IPS DF 4.7 (cell line): ENCODE results near the gene LIMK2.
"Not testable (repeated sequence)": the region's sequence is repeated elsewhere in the genome, so short reads cannot be mapped to it uniquely, and the experiment has no call there.

ENCODE experiments used
- DNase-seq: peaks from one replicate; pipeline ENCODE4 v3.0.0-alpha.2; 2013; ENCODE audit warnings: low spot score; ENCODE audit errors: extremely low read depth

Gene LIMK2

DNA sequence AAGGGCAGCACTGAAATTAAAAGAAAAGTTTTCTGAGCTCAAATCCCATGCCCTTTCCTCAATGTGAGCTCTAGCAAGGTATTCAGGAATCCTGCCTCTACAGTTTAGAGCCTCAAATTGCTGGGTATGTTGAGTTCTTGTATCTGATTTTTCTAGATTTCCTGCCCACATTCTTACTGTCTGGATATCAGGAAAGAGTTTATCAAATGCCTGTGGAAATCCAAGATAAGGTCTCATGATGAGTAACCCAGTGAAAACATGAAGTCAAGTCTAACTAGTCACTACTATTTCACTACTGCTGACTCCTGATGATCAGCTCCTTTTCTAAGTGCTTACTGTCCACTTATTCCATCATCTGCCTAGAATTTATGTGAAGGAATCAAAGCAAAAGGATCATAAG is 29.8 kb downstream of the LIMK2 start:
- no peak for DNase-seq

GRCh38 chr22:31243339-31244045 is 31.4 kb downstream of the LIMK2 start:
- no peak for DNase-seq

DNA sequence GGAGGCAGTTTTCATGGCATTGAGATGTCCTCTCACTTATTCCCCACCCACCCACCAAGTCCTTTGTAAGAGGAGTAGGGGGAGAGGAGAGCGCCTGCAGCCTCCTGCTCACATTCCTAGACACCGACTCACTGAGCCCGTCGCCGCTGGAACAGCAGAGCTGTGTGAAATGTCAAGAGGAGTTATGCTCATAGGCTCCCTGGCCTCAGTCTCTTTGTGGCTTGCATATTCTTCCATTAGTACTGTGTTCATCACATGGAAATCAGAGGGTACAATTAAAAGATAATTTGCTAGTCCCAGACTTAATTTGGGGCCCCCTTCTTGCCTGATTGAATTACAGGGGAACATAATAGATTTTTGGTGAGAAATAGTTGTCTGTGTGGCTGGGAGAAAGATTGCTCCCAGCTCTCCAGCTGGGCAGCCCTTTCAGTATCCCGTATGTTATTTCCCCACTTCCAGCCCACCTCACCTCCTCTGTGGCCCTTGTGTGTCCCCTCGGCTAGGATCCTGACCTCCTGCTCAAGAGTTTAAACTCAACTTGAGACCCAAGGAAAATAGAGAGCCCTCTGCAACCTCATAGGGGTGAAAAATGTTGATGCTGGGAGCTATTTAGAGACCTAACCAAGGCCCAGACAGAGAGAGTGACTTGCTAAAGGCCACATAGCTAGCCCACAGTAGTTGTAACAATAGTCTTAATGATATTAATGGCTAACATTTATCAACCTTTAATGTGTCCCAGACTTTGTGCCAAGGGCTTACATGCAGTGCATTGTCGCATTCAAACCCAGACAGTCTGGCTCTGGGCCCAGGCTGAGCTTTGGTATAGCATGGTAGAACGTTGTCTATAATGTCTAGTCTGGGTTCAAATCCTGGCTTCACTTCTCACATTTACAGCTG is 32.2 kb downstream of the LIMK2 start:
- DNase-seq: no peak

- DNase-seq: no peak
These were observed 32.9 kb downstream of the LIMK2 start for GRCh38 chr22:31244943-31245451.

DNA sequence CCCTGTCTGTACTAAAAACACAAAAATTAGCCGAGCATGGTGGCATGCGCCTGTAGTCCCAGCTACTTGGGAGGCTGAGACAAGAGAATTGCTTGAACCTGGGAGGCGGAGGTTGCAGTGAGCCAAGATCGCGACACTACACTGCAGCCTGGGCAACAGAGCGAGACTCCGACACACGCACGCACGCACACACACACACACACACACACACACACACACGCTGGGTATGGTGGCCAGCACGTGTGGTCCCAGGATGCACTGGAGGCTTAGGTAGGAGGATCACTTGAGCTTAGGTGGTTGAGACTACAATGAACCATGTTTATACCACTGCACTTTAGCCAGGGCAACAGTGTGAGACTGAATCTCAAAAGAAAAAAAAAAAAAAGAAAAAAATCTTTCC is 33.9 kb downstream of the LIMK2 start:
- DNase-seq: not testable (repeated sequence)

DNA sequence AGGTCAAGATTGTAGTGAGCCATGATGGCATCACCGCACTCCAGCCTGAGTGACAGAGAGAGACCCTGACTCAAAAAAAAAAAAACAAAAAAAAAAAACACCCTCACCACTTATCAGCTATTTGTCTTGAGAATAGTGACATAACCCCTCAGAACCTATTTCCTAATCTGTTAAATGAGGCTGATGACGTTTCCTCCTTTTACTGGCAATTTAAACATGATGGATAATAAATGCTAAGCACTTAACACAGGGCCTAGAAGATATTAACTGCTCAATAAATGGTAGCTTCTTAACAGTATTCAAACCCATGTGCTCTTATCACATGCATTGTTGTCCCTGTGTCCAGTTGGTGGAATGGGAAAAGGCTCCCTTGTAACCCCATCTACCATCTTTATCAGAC is 34.6 kb downstream of the LIMK2 start:
- DNase-seq: no peak

DNA sequence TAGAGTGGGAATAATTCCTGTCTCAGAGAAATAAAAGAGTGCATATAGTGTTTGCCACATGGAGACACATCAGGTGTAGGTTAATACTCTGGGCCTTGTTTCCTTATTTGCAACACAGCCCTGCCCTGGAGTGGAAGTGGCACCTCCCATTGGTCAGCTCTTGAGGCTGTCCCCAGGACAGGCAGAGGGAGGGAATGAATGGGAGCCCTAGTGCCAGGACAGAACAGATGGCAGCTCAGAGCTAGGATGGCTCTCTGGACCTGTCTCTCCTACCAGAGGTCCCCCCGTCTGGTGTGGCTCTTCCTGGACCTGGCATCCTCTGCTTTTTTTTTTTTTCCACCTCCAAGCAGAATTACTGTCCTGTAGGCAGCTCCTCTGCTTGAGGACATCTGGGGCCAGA is 35.6 kb downstream of the LIMK2 start:
- no peak for DNase-seq

DNA sequence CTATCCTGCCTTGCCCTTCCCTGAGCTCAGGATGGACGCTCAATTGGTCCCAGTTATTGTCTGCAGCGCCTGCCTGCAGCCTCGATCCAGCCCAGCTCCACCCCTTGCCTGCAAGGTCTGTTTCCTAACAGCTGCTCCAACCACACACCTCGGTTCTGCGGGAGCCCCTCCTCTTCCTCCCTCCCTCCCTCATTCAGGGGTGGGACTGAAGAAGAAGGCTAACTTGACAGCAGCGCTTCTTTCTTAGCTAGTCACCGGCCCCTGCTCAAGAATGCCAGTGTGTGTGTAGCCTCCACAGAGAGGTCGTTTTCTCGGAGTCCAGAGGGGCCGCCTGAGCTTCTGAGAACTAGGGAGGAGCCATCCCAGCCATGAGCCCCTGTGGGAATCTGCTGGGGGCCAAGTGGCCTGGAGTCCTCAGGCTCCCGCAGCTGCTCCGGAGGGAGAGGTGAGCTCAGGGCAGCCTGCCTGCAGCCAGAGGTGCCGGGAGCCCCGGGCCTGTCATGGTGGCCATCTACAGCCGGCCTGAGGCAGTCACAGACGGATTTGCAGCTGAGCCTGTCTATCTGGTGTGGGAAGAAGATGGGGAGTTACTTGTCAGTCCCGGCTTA is 36.1 kb downstream of the LIMK2 start:
- DNase-seq: no peak

GRCh38 chr22:31248965-31249958 is 37.2 kb downstream of the LIMK2 start:
- DNase-seq: no peak

GRCh38 chr22:31250740-31251600 is 38.9 kb downstream of the LIMK2 start:
- no peak for DNase-seq

GRCh38 chr22:31253949-31254348 is 41.9 kb downstream of the LIMK2 start:
- DNase-seq: no peak

- DNase-seq: no peak
These were observed 47.8 kb downstream of the LIMK2 start for GRCh38 chr22:31259798-31260473.

- no peak for DNase-seq
These were observed 48.4 kb downstream of the LIMK2 start for GRCh38 chr22:31260474-31260856.

DNA sequence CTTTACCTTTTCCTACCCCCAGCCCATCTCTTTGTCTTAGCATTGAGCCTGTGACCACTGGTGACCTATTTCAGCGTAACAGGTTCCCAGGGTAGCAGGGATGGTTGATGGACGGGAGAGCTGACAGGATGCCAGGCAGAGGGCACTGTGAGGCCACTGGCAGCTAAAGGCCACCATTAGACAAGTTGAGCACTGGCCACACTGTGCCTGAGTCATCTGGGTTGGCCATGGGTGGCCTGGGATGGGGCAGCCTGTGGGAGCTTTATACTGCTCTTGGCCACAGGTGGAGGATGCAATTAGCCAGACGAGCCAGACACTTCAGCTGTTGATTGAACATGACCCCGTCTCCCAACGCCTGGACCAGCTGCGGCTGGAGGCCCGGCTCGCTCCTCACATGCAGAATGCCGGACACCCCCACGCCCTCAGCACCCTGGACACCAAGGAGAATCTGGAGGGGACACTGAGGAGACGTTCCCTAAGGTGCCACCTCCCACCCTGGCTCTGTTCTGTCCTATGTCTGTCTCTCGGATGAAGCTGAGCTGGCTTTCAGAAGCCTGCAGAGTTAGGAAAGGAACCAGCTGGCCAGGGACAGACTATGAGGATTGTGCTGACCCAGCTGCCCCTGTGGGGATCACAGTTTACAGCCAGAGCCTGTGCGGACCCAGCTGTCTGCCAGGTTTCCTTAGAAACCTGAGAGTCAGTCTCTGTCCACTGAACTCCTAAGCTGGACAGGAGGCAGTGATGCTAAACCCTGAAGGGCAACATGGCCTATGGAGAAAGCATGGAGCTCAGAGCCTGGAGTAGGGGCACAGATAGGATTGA is 50.4 kb downstream of the LIMK2 start:
- no peak for DNase-seq

GRCh38 chr22:31263896-31264640 is 52.0 kb downstream of the LIMK2 start:
- no peak for DNase-seq

DNA sequence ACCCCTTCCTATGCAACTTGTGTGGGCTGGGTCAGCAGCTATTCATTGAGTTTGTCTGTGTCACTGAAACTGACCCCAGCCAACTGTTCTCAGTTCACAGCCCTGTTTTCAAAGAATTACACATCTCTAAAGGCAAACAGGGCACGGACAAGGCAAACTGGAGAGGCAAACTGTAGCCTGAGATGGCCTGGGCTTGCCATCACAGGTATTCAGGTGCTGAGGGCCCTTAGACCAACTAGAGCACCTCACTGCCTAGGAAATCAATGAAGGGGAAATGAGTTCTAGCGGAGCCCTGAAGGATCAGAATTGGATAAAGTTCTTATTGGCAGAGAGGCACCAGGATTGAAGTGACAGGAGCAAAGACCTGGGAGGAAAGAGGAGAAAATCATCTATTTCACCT is 56.2 kb downstream of the LIMK2 start:
- no peak for DNase-seq

GRCh38 chr22:31269892-31270579 is 57.9 kb downstream of the LIMK2 start:
- DNase-seq: no peak
